ENCODE results near the gene XRCC4.
"Not testable (repeated sequence)": the region's sequence is repeated elsewhere in the genome, so short reads cannot be mapped to it uniquely, and the experiment has no call there.

XRCC4 gene

DNA sequence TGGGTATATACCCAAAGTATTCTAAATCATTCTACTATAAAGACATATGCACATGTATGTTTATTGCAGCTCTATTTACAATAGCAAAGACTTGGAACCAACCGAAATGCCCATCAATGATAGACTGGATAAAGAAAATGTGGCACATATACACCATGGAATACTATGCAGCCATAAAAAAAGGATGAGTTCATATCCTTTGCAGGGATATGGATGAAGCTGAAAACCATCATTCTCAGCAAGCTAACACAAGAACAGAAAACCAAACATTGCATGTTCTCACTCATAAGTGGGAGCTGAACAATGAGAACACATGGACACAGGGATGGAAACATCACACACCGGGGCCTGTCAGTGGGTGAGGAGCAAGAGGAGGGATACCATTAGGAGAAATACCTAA lies 180.3 kb downstream of the XRCC4 start:
- not testable (repeated sequence) for DNase-seq (ENCODE audit: low read depth in 3 of 3, low spot score in 1 of 3)

DNA sequence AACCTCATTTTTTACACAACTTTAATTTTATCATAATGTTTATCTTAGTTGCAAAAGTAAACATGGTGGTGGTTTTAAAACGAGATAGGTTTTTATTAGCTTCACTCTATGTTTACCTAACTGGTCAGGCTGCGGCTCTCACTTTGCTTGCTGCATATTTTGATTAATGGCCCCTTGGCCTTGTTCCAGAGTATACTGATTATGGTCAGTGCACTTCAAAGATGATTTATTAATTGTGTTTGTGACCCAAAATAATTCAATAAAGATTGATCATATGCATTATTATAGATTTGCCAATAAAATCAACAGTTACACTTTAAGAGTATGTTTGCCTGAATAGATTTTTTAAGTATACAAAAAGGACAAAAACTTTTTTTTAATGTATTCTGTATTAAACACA lies 188.0 kb downstream of the XRCC4 start:
- no peak for DNase-seq (ENCODE audit: low read depth in 3 of 3, low spot score in 1 of 3)

DNA sequence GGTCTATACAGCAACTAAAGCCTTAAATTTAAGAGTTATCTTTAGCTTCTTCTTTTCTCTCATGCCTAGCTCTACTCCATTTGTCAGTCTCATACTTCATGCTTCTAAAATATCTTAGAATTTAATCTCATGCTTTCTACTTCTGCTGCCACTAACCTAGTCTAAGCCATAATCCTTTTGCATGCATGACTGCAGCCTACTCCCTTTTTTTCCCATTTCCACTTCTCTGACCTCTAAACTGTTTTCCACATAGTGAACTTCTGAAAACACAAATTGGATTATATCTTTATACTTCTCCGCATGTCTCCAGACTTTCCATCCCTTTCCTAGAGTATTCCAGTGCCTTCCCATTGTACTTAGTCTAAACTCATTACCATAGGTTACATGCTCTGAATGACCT lies 193.0 kb downstream of the XRCC4 start:
- no peak for DNase-seq (ENCODE audit: low read depth in 3 of 3, low spot score in 1 of 3)

DNA sequence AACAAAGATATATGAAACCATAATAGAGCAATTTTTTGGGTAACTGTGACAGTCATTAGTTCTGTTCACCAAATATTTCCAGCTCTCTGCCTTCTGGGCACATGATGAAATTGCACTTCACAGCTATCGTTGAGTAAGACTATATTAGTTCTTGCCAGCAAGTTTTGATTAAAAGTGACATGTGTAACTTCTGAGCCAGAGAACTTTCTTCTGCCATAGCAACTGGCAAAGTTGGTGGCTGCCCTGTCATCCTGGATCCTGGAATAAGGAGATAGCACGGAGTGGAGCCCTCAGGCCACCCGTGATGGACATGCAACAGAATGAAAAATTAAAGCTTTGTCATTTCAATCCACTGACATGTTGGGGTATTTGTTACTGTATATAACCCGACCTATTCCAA lies 199.8 kb downstream of the XRCC4 start:
- no peak for DNase-seq (ENCODE audit: low read depth in 3 of 3, low spot score in 1 of 3)

DNA sequence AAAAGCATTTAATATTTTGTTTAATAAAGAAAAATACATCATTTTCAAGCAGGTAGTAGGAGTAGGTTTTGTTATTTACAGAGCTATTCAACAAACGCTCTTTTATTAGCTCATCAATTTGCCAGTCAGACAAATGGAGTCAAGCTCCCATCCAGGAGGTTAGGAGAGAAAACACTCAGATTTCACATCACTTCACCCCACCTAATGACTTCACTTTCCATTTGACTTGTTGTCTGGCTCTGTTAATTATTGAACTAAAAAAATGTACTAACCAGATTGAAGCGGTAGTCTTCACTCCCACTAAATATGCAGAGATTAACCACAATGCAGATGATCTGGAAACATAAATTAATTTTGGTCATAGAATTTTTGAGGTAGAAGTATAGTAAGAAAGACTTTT lies 200.6 kb downstream of the XRCC4 start:
- DNase-seq (ENCODE audit: low read depth in 3 of 3, low spot score in 1 of 3) = no peak

DNA sequence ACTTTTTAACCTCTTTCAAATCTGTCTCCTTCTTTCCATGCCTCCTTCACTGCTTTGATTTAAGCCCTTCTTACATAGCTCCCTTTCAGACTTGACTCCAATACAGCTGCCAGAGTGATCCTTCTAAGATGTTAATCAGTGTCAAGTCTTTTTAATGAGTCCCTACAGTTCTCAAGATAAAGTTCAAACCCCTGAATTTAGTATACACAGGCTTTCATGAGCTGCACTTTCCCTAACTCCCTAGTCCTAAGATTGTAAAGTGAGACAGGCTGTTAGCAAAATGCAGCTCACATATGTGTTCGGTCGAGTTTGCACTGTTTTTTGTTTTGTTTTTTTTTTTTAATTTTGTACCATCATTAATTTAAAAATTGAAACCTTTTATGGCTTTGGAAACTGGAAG lies 203.8 kb downstream of the XRCC4 start:
- DNase-seq (ENCODE audit: low read depth in 3 of 3, low spot score in 1 of 3) = no peak

DNA sequence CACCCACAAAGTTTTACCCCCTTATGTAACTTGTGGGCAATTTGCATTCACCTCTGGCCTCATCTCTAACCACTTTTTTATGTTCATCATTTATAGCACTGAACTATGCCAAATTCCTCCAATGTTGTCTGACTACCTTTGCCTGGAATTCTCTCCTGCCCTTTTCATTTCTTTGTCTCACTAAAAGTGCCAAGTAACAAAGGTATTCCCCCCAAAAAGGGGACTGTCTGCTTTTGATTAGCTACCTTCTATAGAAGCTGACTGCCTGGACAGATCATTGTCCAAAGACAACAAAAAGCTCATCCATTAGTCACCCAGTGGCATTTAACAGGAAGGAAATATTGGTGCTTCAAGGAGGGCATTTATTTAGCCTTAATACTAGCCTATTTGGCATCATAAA lies 204.3 kb downstream of the XRCC4 start:
- DNase-seq (ENCODE audit: low read depth in 3 of 3, low spot score in 1 of 3) = no peak

DNA sequence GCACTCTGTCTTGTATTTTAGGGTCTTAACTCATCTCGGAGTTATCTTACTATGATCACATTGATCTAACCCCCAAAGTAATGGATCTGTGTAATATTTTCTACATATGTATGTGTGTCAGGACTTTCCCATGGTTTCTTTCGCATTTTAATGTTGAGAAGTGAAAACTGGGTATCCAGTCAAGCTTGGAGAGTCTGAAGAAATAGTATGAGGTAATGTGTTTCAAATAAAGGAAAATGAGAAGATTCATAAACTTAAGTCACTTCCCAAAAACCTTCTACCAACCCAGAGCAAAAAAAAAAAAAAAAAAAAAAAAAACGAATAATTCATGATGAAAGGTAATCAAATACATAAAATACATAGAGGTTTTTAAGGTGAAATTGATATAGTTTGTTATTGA lies 206.4 kb downstream of the XRCC4 start:
- DNase-seq (ENCODE audit: low read depth in 3 of 3, low spot score in 1 of 3) = no peak

DNA sequence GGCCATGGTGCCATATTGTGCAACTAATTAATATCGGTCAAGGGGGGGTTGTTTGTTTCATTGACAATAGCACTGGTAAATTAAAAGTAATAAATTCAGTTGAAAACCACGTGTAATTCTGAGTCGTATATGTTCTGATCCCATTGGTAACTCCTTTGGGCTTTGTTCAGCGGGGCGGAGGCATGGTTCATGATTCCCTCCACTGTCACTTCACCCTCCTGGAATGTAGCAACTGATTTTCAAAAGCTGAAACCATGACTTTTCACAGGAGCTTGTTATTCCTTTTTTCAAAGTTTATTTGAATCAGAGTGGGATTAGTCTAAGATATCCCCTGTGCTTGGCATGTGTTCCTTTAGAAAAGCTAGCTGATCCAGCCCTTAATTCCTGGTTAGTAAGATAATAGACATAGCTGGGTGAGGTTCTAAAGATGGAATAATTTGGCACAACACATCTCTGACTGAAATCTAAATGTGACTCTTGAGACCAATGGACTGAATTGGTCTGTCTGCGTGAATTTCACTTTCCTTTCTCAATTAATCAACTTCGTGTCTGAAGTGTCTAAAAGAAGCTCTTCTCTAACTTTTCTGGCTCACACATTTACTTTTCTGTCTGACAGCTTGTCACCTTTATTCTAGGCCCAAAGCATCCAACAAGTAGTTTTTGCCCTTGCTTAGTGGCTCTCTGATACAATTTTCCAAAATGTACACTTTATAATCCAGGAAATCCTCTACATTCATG lies 208.5 kb downstream of the XRCC4 start:
- DNase-seq (ENCODE audit: low read depth in 3 of 3, low spot score in 1 of 3) = no peak

DNA sequence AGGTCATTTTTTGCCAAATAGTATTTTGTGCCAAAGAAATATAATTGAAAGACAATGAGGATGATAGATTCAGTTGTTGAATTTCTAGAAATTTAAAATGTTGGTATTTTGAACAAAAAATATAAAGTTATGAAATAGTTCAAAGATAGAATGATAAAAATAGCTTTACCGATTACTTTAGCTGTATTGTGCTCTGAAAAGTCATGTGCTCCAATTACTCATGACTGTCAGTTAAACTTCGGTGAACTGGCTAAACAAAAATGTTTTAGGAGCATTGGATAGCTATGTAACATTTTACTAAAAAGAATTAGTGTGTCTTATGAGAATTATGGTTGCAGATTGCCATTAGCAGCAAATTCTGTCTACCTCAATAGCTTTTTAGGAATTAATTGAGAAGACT lies 216.9 kb downstream of the XRCC4 start:
- no peak for DNase-seq (ENCODE audit: low read depth in 3 of 3, low spot score in 1 of 3)

DNA sequence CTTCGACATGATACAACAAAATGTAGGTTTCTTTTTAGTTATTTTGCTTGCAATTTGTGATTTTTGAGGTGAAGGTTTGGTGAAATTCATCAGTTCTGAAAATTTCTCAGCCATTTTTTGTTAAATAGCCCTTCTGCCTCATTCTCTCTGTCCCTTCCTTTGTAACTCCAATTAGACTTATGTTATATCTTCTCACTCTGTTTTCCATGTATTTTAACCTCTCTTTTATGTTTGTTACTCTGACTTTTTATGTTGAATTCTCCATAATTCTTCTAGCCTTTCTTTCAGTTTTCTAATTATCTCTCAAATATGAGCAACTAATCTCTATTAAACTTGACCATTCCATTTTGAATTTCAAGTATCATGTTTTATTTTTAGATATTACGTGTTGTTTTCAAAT lies 222.0 kb downstream of the XRCC4 start:
- DNase-seq (ENCODE audit: low read depth in 3 of 3, low spot score in 1 of 3) = no peak

DNA sequence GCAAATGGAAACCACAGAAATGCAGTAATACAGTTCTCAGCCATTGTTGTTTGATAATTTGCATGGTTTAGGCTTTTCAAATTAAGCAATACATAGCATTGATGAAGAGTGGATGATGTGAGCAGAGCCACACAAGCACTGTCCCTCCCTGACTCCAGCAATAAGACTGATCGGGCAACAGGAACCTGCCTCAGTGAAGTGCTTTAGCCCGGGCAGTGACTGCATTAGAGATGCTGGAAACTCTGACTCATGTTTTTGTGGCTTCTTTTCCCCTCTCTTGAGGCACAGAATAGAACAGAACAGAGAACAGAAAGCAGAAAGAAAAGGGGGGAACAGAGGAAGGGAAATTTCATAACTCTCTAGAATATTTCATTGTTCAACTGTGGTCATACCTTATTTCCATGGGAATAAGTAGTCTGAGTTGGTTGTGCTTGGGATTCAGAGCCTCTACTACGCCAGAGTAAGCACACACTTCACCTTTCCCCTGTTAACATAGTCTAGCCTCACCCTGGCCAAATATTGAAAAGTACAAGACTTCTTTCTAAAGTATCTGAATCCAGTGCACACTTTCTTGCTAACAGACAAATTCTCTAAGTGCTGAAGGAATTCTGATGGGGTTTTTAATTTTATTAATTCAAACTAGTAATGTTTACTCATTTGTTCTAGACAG lies 229.4 kb downstream of the XRCC4 start:
- no peak for DNase-seq (ENCODE audit: low read depth in 3 of 3, low spot score in 1 of 3)

DNA sequence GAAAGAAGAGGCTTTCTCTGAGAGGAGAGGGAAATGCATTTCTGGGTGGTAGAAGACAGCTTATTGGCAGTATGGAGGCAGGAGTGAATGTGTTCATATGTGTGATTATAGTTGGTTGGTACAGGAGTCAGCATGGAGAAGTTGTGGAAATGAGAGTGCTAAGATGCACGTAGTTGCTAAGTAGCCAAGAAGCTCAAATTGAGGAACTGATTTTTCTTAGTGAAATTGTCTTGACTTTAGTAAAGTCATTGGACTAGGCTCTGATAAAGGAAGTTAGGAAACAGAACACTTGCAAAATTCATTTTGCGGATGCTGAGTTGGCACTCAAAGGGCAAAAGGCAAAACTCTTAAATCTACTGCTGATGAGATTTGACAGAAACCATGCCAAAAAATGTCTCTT lies 235.3 kb downstream of the XRCC4 start:
- no peak for DNase-seq (ENCODE audit: low read depth in 3 of 3, low spot score in 1 of 3)

DNA sequence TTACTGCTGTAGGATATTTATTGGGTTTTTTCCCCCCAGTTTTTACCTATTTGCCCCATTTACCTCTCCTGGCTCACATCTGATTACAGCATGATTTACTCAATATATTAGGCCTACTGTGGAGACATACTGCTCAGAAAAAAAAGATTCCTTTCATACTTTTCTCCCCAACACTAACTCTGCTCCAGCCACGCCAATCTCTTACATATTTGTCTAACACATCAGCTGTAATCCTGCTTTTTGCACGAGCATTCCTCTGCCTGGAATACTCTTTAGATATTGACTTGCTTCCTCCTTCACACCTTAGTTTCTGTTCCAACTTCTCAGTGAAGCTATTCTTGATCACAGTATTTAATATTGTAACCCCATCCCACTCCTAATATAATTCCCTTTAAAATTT lies 236.1 kb downstream of the XRCC4 start:
- DNase-seq (ENCODE audit: low read depth in 3 of 3, low spot score in 1 of 3) = no peak

DNA sequence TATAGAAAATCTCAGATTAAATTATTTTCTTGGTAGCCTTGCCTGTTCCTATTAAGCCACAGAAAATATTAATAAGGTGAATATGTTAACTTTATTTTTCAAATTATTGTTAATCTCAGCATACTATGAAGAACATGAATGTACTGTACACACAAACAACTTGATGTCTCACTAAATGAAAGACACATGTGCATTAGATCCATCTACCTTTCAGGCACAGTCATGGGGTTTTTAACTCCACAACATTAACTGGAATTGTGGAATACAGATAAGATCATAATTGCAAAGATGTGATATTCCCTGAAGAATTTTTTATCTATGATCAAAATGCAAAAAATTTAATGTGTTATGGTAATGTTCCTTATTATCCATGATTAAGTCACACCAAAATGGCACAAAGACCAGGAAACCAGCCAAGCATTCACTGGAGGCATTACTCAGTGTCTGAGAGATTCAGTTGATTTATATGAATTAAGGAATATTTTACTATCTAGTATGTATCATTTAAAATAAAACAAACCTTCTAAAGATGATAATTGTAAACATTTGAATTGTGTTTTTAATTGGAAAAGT lies 244.2 kb downstream of the XRCC4 start:
- no peak for DNase-seq (ENCODE audit: low read depth in 3 of 3, low spot score in 1 of 3)

DNA sequence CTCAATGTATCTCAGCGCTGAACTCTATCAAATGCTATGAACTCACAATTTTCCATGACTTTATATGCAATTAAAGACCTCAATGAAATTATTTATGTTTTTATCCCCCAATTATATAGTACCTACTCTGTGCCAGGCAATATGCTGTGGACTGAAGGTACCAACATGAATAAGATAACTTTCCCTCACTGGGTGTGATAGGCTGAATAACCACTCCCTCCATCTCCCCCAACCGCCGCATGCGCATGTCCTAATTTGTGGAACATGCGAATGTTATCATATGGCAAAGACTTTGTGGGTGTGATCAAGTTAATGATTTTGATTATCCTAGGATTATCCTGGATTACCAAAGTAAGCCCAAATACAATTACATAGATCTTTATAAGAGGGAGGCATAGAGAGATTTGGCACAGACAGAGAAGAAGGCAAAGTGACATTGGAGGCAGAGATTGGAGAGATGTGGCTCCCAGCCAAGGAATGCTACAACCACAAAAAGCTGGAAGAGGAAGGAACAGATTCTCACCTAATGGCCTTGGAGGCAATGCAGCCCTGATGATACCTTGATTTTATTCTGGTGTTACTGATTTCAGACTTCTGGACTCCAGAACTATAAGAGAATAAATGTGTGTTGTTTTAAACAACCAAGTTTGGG lies 245.1 kb downstream of the XRCC4 start:
- DNase-seq (ENCODE audit: low read depth in 3 of 3, low spot score in 1 of 3) = no peak

DNA sequence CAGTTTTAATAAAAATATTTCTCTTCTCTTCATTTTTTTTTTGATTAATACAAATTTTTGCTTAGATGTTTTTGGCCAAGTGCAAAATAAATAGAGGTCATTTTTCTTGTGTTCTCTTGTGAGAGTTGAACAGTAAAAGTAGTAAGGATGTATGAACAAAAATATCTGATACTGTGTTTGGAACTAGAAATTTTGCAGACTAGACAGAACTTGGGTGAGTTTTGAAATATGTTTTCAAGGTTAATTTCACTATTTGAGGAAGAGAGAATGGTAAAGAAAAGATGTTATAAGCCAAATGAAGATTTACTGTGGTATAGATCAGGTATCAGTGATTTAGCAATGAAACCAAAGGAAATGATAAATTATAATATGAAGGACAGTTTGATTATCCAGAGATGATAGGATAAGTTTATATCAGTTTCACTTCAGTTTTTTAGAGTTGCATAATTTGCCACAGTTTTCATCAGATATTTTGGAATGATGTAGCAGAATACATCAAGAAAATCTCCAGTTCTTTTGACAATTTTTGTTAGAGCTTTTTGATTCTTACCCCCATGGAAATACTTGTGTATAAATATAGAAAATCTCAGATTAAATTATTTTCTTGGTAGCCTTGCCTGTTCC lies 246.3 kb downstream of the XRCC4 start:
- no peak for DNase-seq (ENCODE audit: low read depth in 3 of 3, low spot score in 1 of 3)

DNA sequence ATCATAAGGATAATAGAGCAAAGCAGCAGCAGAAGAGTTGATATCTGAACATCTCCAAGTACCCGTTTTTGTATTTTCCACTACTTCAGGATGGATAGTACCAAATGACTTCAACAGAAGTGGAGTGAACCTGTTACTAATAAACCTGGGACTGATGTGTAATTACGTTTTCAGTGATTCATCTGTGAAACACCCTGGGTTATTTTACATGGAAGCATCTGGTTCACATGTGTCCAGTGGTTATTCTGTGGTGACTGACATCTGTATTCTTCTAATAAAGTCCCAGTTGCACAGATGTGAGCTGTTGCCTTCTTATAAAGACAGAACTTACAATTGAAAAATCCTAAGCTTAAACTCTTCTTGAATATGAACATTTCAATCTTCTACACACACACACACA lies 254.5 kb downstream of the XRCC4 start:
- DNase-seq (ENCODE audit: low read depth in 3 of 3, low spot score in 1 of 3) = no peak

DNA sequence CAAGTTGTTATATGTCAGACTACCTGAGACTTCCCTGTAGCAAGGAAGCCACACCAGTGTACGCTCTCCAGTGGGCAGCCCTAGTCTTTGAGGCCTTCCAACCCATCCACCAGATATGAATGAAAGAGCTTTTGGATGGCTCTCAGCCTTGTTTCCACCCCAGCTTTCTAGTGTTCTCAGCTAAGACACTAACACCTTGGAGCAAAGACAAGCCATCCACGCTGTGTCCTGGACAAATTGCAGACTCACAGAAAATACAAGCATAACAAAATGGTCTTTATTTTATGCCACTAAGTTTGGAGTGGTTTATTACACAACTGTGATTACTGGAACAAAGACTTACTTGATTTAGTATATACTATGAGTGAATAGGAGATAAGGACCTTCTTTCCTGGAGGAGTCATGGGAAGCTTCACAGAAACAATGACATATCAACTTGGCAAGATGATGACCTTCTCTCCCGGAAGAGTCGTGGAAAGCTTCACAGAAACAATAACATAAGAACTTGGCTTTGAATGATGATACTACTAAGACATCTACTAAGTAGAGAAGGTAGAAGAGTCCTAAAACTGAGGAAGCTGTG lies 260.2 kb downstream of the XRCC4 start:
- DNase-seq (ENCODE audit: low read depth in 3 of 3, low spot score in 1 of 3) = no peak

DNA sequence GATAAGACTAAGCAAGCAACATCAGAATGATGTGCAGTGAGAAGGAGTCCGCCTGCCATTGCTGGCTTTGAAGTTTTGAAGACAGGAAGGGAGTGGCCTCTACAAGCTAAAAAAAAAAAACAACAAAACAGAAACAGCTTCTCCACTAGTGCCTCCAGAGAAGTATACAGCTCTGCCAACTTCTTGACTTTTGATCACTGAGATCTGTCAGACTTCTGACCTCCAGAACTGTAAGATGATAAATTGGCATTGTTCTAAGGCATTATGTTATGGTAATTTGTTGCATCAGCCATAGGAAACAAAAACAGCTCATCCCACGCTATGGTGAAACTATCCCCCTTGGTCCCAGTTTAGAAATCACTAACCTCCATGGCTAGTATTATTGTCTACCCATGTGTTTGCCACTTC lies 263.2 kb downstream of the XRCC4 start:
- DNase-seq (ENCODE audit: low read depth in 3 of 3, low spot score in 1 of 3) = no peak

DNA sequence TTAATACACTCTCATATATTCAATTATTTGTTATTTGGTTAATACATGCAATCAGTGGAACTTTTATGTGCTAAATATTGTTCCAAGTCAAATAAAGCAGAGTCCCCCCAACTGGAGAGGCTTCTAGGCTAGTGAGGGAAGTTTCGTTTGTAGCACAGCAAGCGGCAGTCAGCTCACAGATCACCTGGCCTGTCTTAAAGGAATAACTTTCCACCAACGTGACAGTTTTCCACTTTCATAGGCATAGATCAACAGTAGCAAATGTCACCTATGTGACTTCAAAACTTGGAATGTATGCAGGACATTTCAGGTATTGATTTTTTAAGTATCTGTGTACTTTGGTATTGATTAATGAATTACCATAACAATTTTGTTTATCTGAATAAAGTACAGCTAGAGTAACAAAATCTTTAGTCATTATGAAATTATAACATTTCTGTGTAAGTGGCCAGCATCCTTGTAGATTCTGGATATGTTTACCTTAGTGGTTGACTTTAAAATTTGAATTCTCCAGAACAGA lies 264.5 kb downstream of the XRCC4 start:
- no peak for DNase-seq (ENCODE audit: low read depth in 3 of 3, low spot score in 1 of 3)
